HG02642 (cell line): ENCODE measurements around the gene TLL1.

ENCODE experiments used
- ATAC-seq: cut with Tn5 transposase; IDR thresholded peaks from one replicate; pipeline ENCODE4 v1.9.1; 2021; ENCODE audit warnings: mild to moderate bottlenecking; ENCODE audit not compliant: unreplicated experiment, poor library complexity

TLL1 gene

GRCh38 chr4:165879641-165880040 lies 6.6 kb downstream of the TLL1 start:
- ATAC-seq: no peak

- no peak for ATAC-seq
Observed at GRCh38 chr4:165894159-165894558, 21.1 kb downstream of the TLL1 start.

GRCh38 chr4:165905405-165906027 lies 32.5 kb downstream of the TLL1 start:
- no peak for ATAC-seq

GRCh38 chr4:165906272-165906671 lies 33.2 kb downstream of the TLL1 start:
- no peak for ATAC-seq

GRCh38 chr4:165909947-165910346 lies 36.9 kb downstream of the TLL1 start:
- no peak for ATAC-seq

- ATAC-seq: no peak
Observed at GRCh38 chr4:165915215-165915614, 42.2 kb downstream of the TLL1 start.

- ATAC-seq: no peak
Observed at GRCh38 chr4:165921546-165921945, 48.5 kb downstream of the TLL1 start.

GRCh38 chr4:165922747-165923146 lies 49.7 kb downstream of the TLL1 start:
- no peak for ATAC-seq

- no peak for ATAC-seq
Observed at GRCh38 chr4:165926307-165926706, 53.3 kb downstream of the TLL1 start.

GRCh38 chr4:165927366-165927765 lies 54.3 kb downstream of the TLL1 start:
- no peak for ATAC-seq

- no peak for ATAC-seq
Observed at GRCh38 chr4:165927815-165928214, 54.8 kb downstream of the TLL1 start.

GRCh38 chr4:165928601-165929000 lies 55.6 kb downstream of the TLL1 start:
- ATAC-seq: no peak

- no peak for ATAC-seq
Observed at GRCh38 chr4:165929662-165930061, 56.6 kb downstream of the TLL1 start.

GRCh38 chr4:165931741-165932140 lies 58.7 kb downstream of the TLL1 start:
- ATAC-seq: no peak

- no peak for ATAC-seq
Observed at GRCh38 chr4:165944900-165945299, 71.9 kb downstream of the TLL1 start.

- ATAC-seq: no peak
Observed at GRCh38 chr4:165945991-165946390, 73.0 kb downstream of the TLL1 start.

GRCh38 chr4:165947019-165947418 lies 74.0 kb downstream of the TLL1 start:
- no peak for ATAC-seq

GRCh38 chr4:165953181-165953580 lies 80.1 kb downstream of the TLL1 start:
- no peak for ATAC-seq

- no peak for ATAC-seq
Observed at GRCh38 chr4:165963621-165964020, 90.6 kb downstream of the TLL1 start.

- ATAC-seq: no peak
Observed at GRCh38 chr4:165964591-165964990, 91.6 kb downstream of the TLL1 start.

GRCh38 chr4:165965503-165965902 lies 92.5 kb downstream of the TLL1 start:
- no peak for ATAC-seq

- ATAC-seq: no peak
Observed at GRCh38 chr4:165966833-165967232, 93.8 kb downstream of the TLL1 start.

- ATAC-seq: no peak
Observed at GRCh38 chr4:165967486-165967885, 94.4 kb downstream of the TLL1 start.
